Right lobe of liver (tissue), 4 donors: Measurements from ENCODE around the gene LIMCH1.

ENCODE experiments used
- CTCF ChIP-seq, 4 donors: fragments of 200-600 bp in 3 of 4; fragments of 450-650 bp in 1 of 4; IDR thresholded peaks; one replicate each; pipeline versions ENCODE4 v1.5.1 to v1.8.0; 2016 to 2022; ENCODE audit warnings: antibody characterized with exemption in 4 of 4, mild to moderate bottlenecking in 2 of 4
- POLR2A ChIP-seq: fragments of 450-650 bp; IDR thresholded peaks from one replicate; pipeline ENCODE4 v1.6.1; 2017; ENCODE audit warnings: antibody characterized with exemption, mild to moderate bottlenecking
- donor health status: DM: no; HTN: no; CAD: no.
- donor health status: DM: no; HTN: no; CAD: no.
- donor health status: DM: no; HTN: yes; CAD: no.

- TF ChIP-seq CTCF (IDR thresholded peaks at IDR 0.05): no peak
- no peak for TF ChIP-seq POLR2A
Measured at GRCh38 chr4:41748571-41749475, 210.9 kb downstream of the LIMCH1 start, which contains the start of gene PHOX2B.
